Right lobe of liver (tissue), 6 donors: ENCODE data around the gene DDB1. TPM values are rescaled to one million over a fixed set of nuclear protein-coding genes. Genes with fewer than 3 reads are reported as not detected.

ENCODE experiments used
- ATAC-seq, 4 donors: fragments of 200-7000 bp; cut with Tn5 transposase; one replicate each; pipeline ENCODE4 v1.9.1; 2020; ENCODE audit warnings: mild to moderate bottlenecking in 4 of 4, moderate library complexity in 4 of 4
- DNase-seq, 3 donors: peaks; one replicate each; pipeline ENCODE4 v3.0.0-alpha.2; 2020
- H3K27ac ChIP-seq, 3 donors: fragments of 200-600 bp; one replicate each; pipeline ENCODE4 v1.8.0; 2022
- H3K27me3 ChIP-seq, 2 donors: fragments of 200-600 bp; one replicate each; pipeline ENCODE4 v1.8.0; 2022
- H3K36me3 ChIP-seq, 4 donors: fragments of 200-600 bp; sonication (generic) in 1 of 4; one replicate each; pipeline versions ENCODE4 v1.5.1 to v1.8.0; 2017 to 2022; ENCODE audit warnings: control low read depth in 1 of 4
- H3K4me1 ChIP-seq, 4 donors: fragments of 200-600 bp; sonication (generic) in 1 of 4; one replicate each; pipeline versions ENCODE4 v1.5.1 to v1.8.0; 2017 to 2022; ENCODE audit warnings: control low read depth in 1 of 4
- H3K4me3 ChIP-seq, 3 donors: fragments of 200-600 bp; one replicate each; pipeline ENCODE4 v1.8.0; 2022
- H3K9me3 ChIP-seq, 4 donors: fragments of 200-600 bp; sonication (generic) in 1 of 4; one replicate each; pipeline versions ENCODE4 v1.5.1 to v1.8.0; 2017 to 2022; ENCODE audit warnings: control low read depth in 1 of 4
- CTCF ChIP-seq, 4 donors: fragments of 200-600 bp in 3 of 4; fragments of 450-650 bp in 1 of 4; IDR thresholded peaks; one replicate each; pipeline versions ENCODE4 v1.5.1 to v1.8.0; 2016 to 2022; ENCODE audit warnings: antibody characterized with exemption in 4 of 4, mild to moderate bottlenecking in 2 of 4
- POLR2A ChIP-seq: fragments of 450-650 bp; IDR thresholded peaks from one replicate; pipeline ENCODE4 v1.6.1; 2017; ENCODE audit warnings: antibody characterized with exemption, mild to moderate bottlenecking
- WGBS: methylation state at CpG from one replicate; pipeline ENCODE4 v1.1.6; 2018; ENCODE audit warnings: low coverage, low lambda C conversion rate; ENCODE audit not compliant: insufficient coverage; ENCODE audit errors: missing lambda C conversion rate; 5-methylcytosine and 5-hydroxymethylcytosine counted together
- intact Hi-C, 2 donors: fragments of 100-400 bp; cut with DNase I; formaldehyde crosslinking; loops; one replicate each; pipeline versions ENCODE4 v1.11.2 to v1.14.1; 2022
- total RNA-seq, 6 experiments: library from RNA; depleted of rRNA in 2 of 6; stranded (reverse); fragments of >200 nt in 2 of 6; fragmentation: NEBNext Ultra II Directional in 3 of 6; extraction: Animal tissue kit (Norgen Biotek cat#: 25700) in 3 of 6; gene quantifications; one replicate each; pipeline versions ENCODE4 v1.1.0 to v1.2.4, GENCODE V29; 2016 to 2023
- donor health status: DM: no; HTN: yes; CAD: no.
- donor health status: DM: no; HTN: no; CAD: no.
- donor health status: DM: no; HTN: no; CAD: no.
- donor health status: DM: no; HTN: yes; CAD: no.
- donor health status: DM: no; HTN: yes; CAD: no.

DDB1 gene
- total RNA-seq, 6 experiments from 2014 or later = 70.9 to 94.5 (median 83.9) TPM

- 80% methylated on average over 1 of the region's 7 CpGs for WGBS
- no peak for TF ChIP-seq POLR2A
- TF ChIP-seq CTCF (IDR thresholded peaks at IDR 0.05) = no peak
- Histone ChIP-seq H3K27ac (no peak overlapping the region), H3K27me3 (no peaks in the 10 kb centered on the region), H3K4me3 (no peak overlapping the region), H3K9me3 (no peaks in the 10 kb centered on the region), H3K36me3 (peaks cover 16 to 99% (median 49%) of the 10 kb centered on the region in 4 donors), H3K4me1 (no peaks in the 10 kb centered on the region)
- no peak for ATAC-seq
- intact Hi-C loops = no loop called here
- DNase-seq = no peak
These were observed 23.2 kb downstream of the DDB1 start for GRCh38 chr11:61309739-61310138.

- Histone ChIP-seq H3K27ac (no peak overlapping the region), H3K9me3 (no peaks in the 10 kb centered on the region), H3K27me3 (no peaks in the 10 kb centered on the region), H3K4me3 (no peak overlapping the region), H3K36me3 (peaks cover 16 to 97% (median 47%) of the 10 kb centered on the region in 4 donors), H3K4me1 (no peaks in the 10 kb centered on the region)
- intact Hi-C loops = no loop called here
- no peak for DNase-seq
- 90% methylated on average over 4 of the region's 4 CpGs for WGBS
- ATAC-seq = no peak
- TF ChIP-seq CTCF (IDR thresholded peaks at IDR 0.05) (no peak), POLR2A (no peak)
These were observed 23.8 kb downstream of the DDB1 start for GRCh38 chr11:61309141-61309540.

GRCh38 chr11:61307354-61307753 lies 25.6 kb downstream of the DDB1 start:
- Histone ChIP-seq H3K36me3 (peaks cover 16 to 97% (median 39%) of the 10 kb centered on the region in 4 donors), H3K4me3 (no peak overlapping the region), H3K4me1 (no peaks in the 10 kb centered on the region), H3K27me3 (no peaks in the 10 kb centered on the region), H3K9me3 (no peaks in the 10 kb centered on the region), H3K27ac (no peak overlapping the region)
- WGBS = 100% methylated on average over 1 of the region's 1 CpG
- TF ChIP-seq CTCF (IDR thresholded peaks at IDR 0.05) (no peak), POLR2A (no peak)
- ATAC-seq (no peak), DNase-seq (no peak)
- intact Hi-C loops = no loop called here

GRCh38 chr11:61306221-61306620 lies 26.7 kb downstream of the DDB1 start:
- peak in 1 of 4 donors; percentile 14 for ATAC-seq
- H3K36me3 ChIP-seq = peaks cover 16 to 97% (median 40%) of the 10 kb centered on the region in 4 donors
- TF ChIP-seq CTCF (IDR thresholded peaks at IDR 0.05) (no peak), POLR2A (no peak)
- H3K4me1 ChIP-seq = no peaks in the 10 kb centered on the region
- DNase-seq = no peak
- no peaks in the 10 kb centered on the region for H3K9me3 ChIP-seq
- no peak overlapping the region for H3K4me3 ChIP-seq
- no peaks in the 10 kb centered on the region for H3K27me3 ChIP-seq
- intact Hi-C loops = no loop called here
- H3K27ac ChIP-seq = no peak overlapping the region
- no CpG with 5 or more reads among the region's 1 CpG for WGBS

DNA sequence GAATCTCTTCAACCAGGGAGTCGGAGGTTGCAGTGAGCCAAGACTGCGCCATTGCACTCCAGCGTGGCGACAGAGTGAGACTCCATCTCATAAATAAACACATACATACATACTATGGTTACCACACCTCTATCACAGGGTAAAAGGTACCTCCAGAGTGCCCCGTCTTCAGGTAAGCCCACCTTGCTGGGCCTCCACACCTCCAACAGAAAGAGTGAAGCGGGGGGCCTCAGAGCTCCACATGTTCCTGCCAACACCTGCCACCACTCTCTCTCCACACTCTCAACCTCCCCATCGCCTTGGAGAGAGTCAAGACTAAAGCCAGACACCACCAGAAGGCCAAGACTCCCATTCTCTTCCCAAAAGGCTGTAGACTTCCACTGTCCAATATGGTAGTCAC lies 27.5 kb downstream of the DDB1 start:
- Histone ChIP-seq H3K9me3 (no peaks in the 10 kb centered on the region), H3K4me1 (no peaks in the 10 kb centered on the region), H3K27ac (no peak overlapping the region), H3K36me3 (peaks cover 12 to 97% (median 39%) of the 10 kb centered on the region in 4 donors), H3K27me3 (no peaks in the 10 kb centered on the region), H3K4me3 (no peak overlapping the region)
- no peak for ATAC-seq
- intact Hi-C loops = no loop called here
- TF ChIP-seq CTCF (IDR thresholded peaks at IDR 0.05) = no peak
- no peak for TF ChIP-seq POLR2A
- DNase-seq = no peak
- WGBS = 100% methylated on average over 2 of the region's 7 CpGs
